ENCODE results near the gene GFRA3. TPM values are rescaled to one million over a fixed set of nuclear protein-coding genes. Genes with fewer than 3 reads are reported as not detected.
"Not testable (repeated sequence)": the region's sequence is repeated elsewhere in the genome, so short reads cannot be mapped to it uniquely, and the experiment has no call there.

GFRA3 gene
- total RNA-seq, 1 donor, result not detected

GRCh38 chr5:138252944-138253343, 21.5 kb downstream of the GFRA3 start:
- no peak overlapping the region for H3K4me3 ChIP-seq (ENCODE audit: low read depth, low read length)
- DNase-seq (ENCODE audit: low read depth), result no peak
- no peak for TF ChIP-seq CTCF (IDR thresholded peaks at IDR 0.05; ENCODE audit: insufficient read depth, low read length)

- DNase-seq (ENCODE audit: low read depth); H3K4me3 ChIP-seq (ENCODE audit: low read depth, low read length): not testable (repeated sequence)
These were observed 26.6 kb downstream of the GFRA3 start for GRCh38 chr5:138247800-138248199.

- TF ChIP-seq CTCF (IDR thresholded peaks at IDR 0.05; ENCODE audit: insufficient read depth, low read length), result no peak
- DNase-seq (ENCODE audit: low read depth), result no peak
- no peak overlapping the region for H3K4me3 ChIP-seq (ENCODE audit: low read depth, low read length)
These were observed 27.6 kb downstream of the GFRA3 start for GRCh38 chr5:138246822-138247221.

GRCh38 chr5:138246334-138246733, 28.1 kb downstream of the GFRA3 start:
- no peak for DNase-seq (ENCODE audit: low read depth)
- TF ChIP-seq CTCF (IDR thresholded peaks at IDR 0.05; ENCODE audit: insufficient read depth, low read length), result no peak

GRCh38 chr5:138245717-138246116, 28.7 kb downstream of the GFRA3 start:
- TF ChIP-seq CTCF (IDR thresholded peaks at IDR 0.05; ENCODE audit: insufficient read depth, low read length), result no peak
- no peak overlapping the region for H3K4me3 ChIP-seq (ENCODE audit: low read depth, low read length)
- DNase-seq (ENCODE audit: low read depth), result no peak

More at GRCh38 chr5:138246334-138246733, 28.1 kb downstream of the GFRA3 start:
- no peak overlapping the region for H3K4me3 ChIP-seq (ENCODE audit: low read depth, low read length)

GRCh38 chr5:138243794-138244193, 30.6 kb downstream of the GFRA3 start:
- DNase-seq (ENCODE audit: low read depth), result no peak
- no peak for TF ChIP-seq CTCF (IDR thresholded peaks at IDR 0.05; ENCODE audit: insufficient read depth, low read length)
- H3K4me3 ChIP-seq (ENCODE audit: low read depth, low read length), result no peak overlapping the region

- peak; percentile 31 for DNase-seq (ENCODE audit: low read depth)
- H3K4me3 ChIP-seq (ENCODE audit: low read depth, low read length), result peak overlapping the region; percentile 41
- no peak for TF ChIP-seq CTCF (IDR thresholded peaks at IDR 0.05; ENCODE audit: insufficient read depth, low read length)
These were observed 32.5 kb downstream of the GFRA3 start for GRCh38 chr5:138241688-138242571.

All from fibroblast of the aortic adventitia (primary cell).